CD1c-positive myeloid dendritic cell (primary cell): ENCODE measurements around the gene TGFBR3.
"Not testable (repeated sequence)": the region's sequence is repeated elsewhere in the genome, so short reads cannot be mapped to it uniquely, and the experiment has no call there.

ENCODE experiments used
- DNase-seq: peaks from one replicate; pipeline ENCODE4 v3.0.0-alpha.2; 2016; ENCODE audit errors: extremely low spot score

TGFBR3 gene

DNA sequence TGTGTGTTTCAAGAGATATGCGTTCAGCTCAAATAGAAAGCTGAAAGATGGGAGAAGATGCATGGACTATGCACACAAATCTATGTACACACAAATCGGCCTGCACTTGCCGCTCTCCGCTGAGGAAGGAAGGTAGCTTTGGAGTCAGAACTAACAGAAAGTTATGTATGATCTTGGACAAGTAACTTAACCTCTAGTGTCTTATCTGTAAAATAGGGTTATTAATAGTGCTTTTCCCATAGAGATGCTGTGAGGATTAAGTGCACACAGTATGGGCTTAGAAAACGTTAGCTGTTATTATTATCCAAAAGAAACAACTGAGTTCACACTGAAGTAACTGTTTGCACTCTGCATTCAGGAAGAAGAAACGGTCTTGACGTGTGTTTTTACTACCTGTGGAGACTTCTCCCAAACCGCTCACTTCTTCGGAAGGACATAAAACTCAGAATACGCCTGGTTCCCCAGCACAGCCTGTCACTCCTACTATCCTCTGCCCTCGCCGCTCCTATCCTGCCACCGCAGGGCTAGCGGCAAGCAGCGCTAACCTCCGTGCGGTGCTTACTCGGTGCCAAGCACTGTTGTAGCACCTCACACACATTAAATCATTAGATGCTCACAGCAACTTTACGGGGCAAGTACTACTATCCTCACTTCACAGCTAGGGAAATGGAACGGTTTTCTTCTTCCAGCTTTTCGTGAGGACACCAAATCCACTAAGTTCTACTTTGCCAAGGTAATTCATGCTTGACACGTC lies 1.3 kb downstream of the TGFBR3 start:
- DNase-seq, result peak; percentile 2

DNA sequence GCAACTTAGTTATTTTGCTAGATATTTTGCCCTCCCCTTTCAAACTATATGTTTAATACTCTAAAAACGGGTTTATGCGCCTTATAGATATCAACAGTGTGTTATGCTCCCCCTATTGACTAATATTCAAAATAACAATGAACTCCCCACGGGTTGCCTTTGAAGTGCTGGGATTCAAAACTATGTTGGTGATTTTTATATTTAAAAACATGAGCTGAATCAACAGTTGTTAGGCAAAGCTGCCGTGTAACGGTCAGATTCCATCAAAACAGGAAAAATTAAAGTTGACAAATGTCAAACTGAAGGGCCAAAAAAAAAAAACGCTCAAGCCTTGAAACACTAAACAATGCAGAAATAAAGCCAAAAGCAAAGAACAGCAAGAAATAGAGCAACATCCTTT lies 2.5 kb downstream of the TGFBR3 start:
- DNase-seq, result peak; percentile 21

DNA sequence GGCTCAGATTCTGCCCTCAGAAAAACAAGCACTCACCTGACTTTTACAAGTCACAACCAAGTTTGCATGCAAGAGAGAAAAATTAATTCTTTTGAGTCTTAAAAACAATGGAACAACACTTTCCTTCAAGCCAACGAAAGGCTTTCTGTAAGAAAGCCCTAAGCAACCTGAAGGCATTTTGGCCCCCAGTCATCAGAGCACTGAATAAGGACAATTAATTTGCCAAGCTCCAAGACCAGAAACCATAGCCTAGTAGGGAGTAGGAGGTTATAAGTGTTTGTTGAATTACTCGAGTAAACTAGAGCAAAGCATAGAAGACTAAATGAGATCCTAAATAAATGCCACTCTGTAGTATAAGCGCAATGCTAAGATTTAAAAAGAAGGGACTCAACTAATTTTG lies 4.7 kb downstream of the TGFBR3 start:
- no peak for DNase-seq

DNA sequence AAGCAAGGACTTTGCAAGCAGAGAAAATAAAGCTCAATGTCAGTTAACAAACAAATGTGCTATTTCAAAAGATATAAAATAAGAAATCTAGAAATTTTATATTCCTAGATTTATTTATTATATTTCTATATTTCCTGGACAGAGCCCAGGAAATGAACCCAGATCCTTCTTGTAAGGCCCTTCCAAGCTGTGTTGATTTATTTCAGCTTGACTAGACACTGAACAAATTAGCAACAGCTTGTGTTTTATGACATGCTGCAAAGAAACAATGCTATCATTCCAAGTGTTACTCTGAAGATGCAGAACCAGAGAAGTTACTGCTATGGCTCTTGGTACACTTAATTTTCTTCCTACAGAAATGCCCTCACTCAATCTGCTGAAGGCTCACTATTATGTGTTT lies 6.2 kb downstream of the TGFBR3 start:
- DNase-seq, result no peak

DNA sequence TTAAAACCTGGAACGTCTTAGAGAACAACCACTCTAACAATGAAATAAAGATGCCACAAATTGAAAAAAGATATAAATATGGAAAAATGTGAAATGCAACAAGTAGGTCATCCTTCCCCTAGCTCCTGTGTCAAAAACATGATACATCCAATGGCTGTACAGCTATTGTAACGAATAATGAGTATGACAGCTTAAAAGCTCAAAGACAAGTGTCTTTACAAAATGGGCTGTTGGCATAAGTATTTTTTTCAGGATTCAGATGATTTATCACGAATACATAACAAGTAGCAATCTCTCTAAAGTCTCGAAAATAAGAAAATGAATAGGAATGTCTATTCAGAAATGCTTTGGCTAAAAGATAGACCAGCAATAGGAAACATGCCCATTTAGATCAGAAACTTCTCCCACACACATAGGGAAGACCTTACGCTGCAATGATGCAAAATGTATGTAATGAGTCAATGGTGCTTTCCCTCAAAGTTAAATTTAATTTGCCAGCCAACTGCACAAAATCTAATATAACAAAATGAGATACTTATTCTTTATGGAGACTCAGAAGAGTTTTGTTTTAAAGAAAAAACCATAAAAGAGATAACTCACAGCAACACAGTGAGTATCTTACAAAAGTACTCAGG lies 8.3 kb downstream of the TGFBR3 start:
- no peak for DNase-seq

DNA sequence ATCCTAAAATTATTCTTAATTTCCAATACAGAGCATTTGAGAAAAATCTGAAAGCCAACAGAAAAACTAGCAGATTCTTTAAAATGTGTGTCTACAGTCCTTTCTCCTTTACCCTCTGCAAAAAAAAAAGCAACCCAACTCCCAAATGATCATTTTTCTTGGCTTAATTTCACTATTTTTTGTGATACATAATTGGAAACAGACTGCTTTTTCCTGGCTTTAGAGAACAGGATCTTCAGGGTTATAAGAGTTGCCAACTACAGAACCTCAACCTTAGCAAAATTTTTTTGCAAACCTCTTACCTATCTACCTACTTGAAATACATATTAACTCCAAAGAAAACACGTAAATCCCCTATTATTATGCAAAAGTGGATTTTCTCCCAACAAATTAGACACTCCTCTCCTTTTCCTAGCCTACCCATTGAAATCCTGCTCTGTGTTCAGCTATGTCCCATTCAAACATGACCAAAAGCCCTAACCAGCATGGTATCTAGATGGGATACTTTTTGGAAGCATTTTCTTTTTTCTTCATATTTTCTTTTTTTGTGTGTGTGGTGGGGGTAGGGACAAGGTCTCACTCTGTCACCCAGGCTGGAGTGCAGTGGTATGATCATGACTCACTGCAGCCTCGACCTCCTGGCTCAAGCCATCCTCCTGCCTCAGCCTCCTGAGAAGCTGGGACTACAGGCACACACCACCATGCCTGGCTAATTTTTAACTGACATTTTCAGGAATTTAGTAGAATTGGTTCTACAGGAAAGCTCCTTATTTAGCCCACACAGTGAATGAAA lies 9.0 kb downstream of the TGFBR3 start:
- no peak for DNase-seq

DNA sequence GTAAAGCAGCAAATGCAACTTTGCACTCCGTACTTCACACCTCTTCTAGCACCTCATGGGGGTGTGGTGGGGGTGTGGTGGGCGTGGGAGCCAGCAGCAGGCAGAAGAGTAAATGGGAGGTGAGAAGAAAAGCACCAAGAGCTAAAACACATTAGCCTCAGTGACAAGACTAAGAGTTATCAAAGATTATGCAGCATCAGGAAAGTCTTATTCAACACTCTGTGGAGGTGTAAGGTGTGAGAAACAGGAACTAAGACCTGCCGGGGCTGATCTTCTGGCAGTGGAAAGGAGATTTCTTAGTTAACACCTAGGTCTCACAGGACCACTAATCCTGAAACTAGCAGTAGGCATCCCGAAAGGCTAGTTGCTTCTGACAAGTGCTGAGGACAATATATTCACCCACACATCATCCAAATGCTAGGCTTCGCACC lies 9.9 kb downstream of the TGFBR3 start:
- DNase-seq, result no peak

DNA sequence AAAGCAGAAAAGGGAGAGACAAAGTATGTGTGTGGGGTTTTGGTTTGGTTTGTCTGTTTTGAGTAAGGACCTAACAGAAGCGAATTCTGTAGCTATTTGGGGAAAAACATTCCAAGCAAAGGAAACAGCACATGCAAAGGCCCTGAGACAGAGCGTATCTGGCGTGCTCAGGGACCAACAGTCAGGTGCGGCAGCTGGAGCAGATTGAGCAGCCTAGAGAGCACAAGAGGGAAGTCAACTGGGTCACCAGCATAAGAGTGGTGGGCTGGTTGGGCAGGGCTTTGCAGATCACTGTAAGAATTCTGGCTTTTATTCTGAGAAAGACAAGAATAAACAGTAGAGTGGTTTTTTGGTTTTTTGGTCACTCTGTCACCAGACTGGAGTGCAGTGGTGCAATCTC lies 11.8 kb downstream of the TGFBR3 start:
- DNase-seq, result no peak

DNA sequence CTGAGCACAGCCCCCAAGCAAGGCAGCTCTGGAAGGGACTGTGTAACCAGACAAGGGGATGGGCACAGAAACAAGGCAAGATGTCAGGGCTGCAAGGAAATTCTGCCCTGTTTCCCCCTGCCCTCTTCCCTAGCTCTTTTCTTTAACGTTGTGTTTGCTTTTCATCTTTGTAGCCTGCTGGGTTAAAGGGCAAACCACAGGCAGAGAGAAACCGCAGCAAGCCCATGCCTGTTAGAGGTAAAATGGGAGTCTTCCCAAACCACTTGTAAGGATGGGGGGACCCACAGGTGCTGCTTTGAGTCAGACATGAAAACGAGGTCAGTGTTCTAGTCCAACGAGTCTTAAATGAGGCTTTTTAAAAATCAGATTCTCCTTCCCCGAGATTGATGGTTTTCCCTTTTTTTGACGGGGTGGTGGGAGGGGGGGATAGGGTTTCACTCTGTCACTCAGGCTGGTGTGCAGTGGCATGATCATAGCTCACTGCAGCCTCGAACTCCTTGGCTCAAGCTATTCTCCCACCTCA lies 13.3 kb downstream of the TGFBR3 start:
- DNase-seq, result no peak

DNA sequence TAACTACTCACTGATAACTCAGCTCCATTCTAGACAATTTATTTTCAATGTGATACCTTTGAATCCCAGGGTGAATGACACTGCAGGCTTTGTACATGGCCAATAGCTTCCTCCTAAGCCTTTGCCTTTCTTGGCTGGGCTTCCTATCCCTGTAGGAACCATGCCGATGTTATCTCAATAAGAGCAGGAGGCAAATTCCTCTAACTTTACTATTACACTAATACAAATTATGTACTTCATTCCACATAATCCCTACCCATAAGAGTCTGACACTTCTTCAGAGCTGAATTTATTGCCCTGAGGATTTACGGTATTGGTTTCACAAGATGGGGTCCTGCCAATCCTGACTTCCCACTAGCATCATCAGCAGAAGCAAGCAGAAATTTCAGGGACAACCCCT lies 14.0 kb downstream of the TGFBR3 start:
- DNase-seq, result no peak

DNA sequence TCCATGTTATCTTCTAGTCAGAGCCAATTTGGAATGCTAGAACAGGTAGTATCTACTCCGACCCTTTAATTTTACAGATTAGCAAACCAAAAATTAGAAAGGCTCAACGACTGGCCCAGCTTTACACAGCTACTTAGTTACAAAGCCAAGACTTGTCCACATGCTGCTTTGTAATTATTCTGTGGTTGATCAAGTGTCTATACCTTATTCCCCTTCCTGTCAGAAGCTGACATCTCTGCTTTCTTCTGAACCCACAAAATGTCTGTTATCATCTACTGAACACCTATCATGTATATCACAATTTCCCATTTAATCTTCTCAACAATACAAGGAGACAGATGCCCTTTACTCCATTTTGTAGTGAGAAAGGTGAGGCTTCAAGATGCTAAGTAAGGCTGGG lies 15.6 kb downstream of the TGFBR3 start:
- no peak for DNase-seq

DNA sequence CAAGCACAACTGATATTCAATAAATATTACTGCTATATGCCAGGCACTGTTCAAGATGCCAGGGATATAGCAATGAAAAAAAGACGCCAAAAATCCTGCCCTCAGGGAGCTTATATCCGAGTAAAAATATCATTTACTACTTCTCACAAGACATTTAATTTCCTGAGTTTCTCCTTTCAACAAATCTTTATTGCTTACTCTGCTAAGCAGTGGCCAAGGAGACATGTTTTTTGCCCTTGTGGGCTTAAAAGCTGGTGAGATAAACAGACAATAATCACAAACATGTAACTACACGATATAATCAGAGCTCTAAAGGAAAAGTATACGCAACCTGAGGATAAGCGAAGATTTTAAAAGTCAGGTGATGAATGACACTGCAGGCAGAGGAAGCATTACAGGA lies 19.5 kb downstream of the TGFBR3 start:
- no peak for DNase-seq

DNA sequence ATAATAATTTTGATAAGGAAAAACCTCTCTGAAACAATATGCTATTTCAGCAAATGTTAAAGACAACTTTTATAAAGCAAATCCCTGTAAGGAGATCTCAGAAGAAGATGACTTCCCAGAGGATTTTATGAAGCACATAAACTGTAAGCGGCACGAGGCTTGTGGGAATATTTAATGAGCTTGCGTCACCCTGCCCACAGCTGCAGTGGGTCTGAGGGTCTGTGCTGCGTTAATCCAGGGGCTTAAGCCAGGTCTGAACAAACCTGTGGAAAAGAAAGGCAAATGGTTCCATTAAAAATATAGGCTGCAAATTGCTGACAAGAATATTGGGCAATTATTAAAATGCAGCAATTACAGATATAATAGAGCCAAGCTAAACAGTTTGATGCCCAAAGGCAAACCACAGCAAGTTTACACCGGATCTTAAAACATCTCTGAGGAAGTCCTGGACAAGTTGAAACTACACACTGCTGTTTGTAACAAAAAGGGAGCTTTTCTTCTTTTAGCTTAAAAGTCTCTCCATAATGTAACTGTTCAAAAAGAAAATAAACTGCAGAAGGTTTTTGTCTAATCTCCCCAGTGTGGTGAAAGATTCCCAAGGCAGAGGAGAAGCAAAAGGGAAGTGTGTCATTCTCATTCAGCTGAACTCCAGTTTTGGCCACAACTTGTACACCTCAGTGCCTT lies 21.8 kb downstream of the TGFBR3 start:
- no peak for DNase-seq

DNA sequence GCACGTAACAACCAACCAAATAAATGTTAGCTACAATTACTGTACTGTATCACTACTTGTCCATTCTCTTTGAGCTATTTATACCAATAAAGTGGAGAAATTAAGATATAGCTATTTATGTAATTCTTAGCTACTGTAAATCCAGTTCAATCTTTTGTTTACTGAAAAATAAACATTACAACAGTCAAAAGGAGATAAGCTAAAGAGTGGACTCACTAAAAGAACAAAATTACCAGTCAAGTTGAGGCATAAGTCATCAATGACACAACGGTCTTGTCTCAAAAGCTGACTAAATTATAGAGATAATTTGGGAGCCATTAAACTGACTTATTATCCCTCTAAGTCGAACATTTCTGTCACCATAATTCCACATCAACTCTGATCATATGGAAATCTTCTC lies 22.5 kb downstream of the TGFBR3 start:
- no peak for DNase-seq

DNA sequence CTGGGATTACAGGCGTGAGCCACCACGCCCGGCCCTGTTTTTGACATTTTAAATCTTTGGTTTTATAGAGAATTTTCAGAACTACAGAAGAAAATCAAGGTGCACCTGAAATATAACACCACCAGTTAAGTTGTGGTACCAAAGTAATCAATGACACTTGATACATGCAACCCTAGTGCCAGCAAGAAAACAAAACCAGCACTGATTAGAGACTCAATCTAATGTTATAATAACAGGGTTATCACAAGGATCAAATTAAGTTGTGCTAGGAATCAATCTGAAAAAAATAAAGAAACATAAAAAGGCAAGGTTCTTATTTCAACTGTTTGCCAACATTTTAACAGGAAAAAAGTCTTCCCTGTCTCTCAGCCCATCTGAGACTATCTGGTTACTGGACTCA lies 23.8 kb downstream of the TGFBR3 start:
- no peak for DNase-seq

DNA sequence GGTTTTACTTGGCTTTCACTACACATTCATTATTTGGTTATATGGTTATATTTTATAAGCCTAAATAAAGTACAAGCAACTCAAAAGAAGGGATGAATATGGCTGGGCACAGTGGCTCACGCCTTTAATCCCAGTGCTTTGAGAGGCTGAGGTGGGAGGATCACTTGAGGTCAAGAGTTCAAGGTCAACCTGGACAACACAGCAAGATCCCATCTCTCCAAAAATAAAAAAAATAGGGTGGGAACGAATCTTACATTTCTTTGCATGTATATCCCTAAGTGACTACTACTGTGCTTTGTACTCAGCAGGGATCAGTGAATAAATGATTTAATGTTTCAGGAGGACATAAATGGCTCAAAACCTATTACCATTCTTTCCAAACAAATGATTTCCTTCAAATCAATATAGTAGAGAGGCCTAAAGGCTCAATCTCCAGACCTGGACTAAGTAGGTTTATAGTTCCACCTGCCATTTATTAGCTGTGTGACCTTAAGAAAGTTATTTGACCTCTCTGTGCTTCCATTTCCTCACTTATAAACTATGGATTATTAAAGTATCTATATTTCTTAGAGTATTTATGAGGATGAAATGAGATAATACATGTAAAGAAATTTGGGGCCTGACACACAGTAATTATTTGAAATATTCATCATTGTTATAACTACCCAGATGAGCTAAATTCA lies 28.3 kb downstream of the TGFBR3 start:
- DNase-seq, result no peak

DNA sequence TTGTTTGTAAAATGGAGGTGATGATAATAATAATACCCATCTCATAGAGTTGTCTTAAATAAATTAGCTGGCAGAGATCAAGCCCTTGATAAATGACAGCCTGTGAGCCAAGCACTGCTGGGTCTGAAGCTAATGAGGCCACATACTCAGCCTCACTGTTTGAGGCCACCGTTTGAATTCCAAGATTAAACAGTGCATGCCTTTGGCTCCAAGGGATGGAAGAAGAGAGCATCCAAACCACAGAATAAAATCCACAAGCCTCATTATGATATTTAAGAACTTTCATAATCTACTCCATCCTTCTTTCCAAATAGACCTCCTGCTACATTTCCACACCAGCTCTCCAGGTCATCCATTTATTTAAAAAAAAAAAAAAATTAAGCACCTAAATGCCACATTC lies 29.0 kb downstream of the TGFBR3 start:
- DNase-seq, result no peak

DNA sequence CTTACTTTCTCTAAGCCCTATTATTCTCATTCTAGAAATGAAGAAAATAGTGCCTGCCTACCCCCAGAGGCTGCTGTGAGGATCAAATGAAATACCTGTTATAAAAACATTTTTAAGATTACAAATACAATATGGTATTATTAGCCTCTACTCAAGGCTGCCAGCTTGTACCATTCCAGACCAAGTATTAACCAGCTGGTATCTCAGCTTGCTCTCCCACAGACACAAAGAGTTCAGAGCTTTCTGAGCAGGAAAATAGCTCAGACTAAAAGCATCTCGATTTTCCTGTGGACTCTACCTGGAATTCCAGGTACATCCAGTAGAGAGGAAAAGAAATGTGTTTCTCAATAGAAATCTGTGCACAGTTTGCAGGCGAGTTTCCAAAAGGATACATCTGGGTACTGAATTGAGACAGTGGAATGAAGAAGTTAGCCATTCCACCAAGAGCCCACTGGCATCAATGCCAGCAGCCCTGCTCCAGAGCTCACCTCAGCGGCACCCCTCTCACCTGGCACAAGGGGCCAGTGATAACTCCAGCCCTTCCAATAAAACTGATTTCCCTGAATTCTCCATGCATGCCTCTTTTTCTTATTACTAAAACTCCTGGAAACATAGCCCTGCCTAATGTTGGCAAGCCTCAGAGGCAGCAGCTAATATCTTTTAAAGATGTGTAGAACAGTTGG lies 31.0 kb downstream of the TGFBR3 start:
- no peak for DNase-seq

DNA sequence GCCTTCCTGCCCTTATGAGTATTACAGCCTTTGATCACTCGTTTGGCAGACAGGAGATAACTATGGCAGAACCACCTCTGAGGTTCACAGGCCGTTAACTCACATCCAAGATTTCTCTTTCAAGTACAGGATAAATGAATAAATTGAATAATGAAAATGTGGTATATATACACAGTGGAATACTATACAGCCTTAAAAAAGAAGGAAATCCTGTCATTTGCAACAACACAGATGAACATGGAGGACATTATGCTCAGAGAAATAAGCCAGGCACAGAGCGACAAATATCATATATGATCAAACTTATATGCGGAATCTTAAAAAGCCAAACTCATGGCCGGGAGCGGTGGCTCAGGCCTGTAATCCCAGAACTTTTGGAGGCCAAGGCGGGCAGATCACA lies 32.6 kb downstream of the TGFBR3 start:
- DNase-seq, result no peak

DNA sequence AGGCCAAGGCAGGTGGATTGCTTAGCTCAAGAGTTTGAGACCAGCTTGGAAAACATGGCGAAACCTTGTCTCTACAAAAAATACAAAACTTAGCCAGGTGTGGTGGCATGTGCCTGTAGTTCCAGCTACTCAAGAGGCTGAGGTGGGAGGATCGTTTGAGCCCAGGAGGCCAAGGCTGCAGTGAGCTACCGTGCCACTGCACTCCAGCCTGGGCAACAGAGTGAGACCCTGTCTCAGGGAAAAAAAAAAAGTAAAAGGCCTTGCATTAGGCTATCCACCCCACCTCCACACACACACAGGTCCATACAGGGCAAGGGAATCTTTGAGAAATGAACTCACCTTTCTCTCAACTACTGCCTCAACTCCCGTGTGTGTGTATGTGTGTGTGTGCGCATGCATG lies 33.9 kb downstream of the TGFBR3 start:
- DNase-seq, result not testable (repeated sequence)
